NCI-H1930 (cell line): ENCODE results near the gene CACNA1B.
"Not testable (repeated sequence)": the region's sequence is repeated elsewhere in the genome, so short reads cannot be mapped to it uniquely, and the experiment has no call there.

ENCODE experiments used
- DNase-seq, 2 experiments: peaks; one replicate each; lab custom pipeline; 2025; lab: John Stamatoyannopoulos, UW

Gene CACNA1B

GRCh38 chr9:138073408-138073807 lies 195.8 kb downstream of the CACNA1B start:
- no peak for DNase-seq

GRCh38 chr9:138073808-138074207 lies 196.2 kb downstream of the CACNA1B start:
- DNase-seq = no peak

GRCh38 chr9:138074516-138074915 lies 196.9 kb downstream of the CACNA1B start:
- no peak for DNase-seq

- DNase-seq = no peak
These were observed 197.9 kb downstream of the CACNA1B start for GRCh38 chr9:138075496-138075895.

GRCh38 chr9:138075961-138076649 lies 198.5 kb downstream of the CACNA1B start:
- DNase-seq = no peak

GRCh38 chr9:138076650-138077009 lies 199.0 kb downstream of the CACNA1B start:
- DNase-seq = no peak

GRCh38 chr9:138077126-138077525 lies 199.5 kb downstream of the CACNA1B start:
- no peak for DNase-seq

GRCh38 chr9:138077898-138078540 lies 200.4 kb downstream of the CACNA1B start:
- DNase-seq = no peak

- no peak for DNase-seq
These were observed 201.3 kb downstream of the CACNA1B start for GRCh38 chr9:138078846-138079245.

GRCh38 chr9:138080979-138081378 lies 203.4 kb downstream of the CACNA1B start:
- DNase-seq = no peak

- no peak for DNase-seq
These were observed 205.5 kb downstream of the CACNA1B start for GRCh38 chr9:138082918-138083636.

GRCh38 chr9:138083873-138084272 lies 206.3 kb downstream of the CACNA1B start:
- no peak for DNase-seq

- peak in 1 of 2 experiments; percentile 2 for DNase-seq
These were observed 208.0 kb downstream of the CACNA1B start for GRCh38 chr9:138085568-138085967.

GRCh38 chr9:138092057-138092456 lies 214.5 kb downstream of the CACNA1B start:
- not testable (repeated sequence) for DNase-seq

GRCh38 chr9:138094028-138094427 lies 216.4 kb downstream of the CACNA1B start:
- no peak for DNase-seq

GRCh38 chr9:138095813-138096518 lies 218.4 kb downstream of the CACNA1B start:
- no peak for DNase-seq

GRCh38 chr9:138096519-138096845 lies 218.9 kb downstream of the CACNA1B start:
- DNase-seq = no peak

- DNase-seq = no peak
These were observed 220.0 kb downstream of the CACNA1B start for GRCh38 chr9:138097501-138097991.

- no peak for DNase-seq
These were observed 220.7 kb downstream of the CACNA1B start for GRCh38 chr9:138098116-138098907.

- no peak for DNase-seq
These were observed 221.6 kb downstream of the CACNA1B start for GRCh38 chr9:138098908-138099791.
